Eye (tissue), 1 donor: Measurements from ENCODE around the gene ARHGAP36.

ENCODE experiments used
- DNase-seq: peaks from one replicate; pipeline ENCODE4 v3.0.0-alpha.2; 2015

Gene ARHGAP36

GRCh38 chrX:131058136-131058868 is at the start of gene ARHGAP36:
ARHGAP36 (plus strand) TSS chrX:131058346; CDS start chrX:131081666, 23,320 bp downstream.
- DNase-seq: no peak

DNA sequence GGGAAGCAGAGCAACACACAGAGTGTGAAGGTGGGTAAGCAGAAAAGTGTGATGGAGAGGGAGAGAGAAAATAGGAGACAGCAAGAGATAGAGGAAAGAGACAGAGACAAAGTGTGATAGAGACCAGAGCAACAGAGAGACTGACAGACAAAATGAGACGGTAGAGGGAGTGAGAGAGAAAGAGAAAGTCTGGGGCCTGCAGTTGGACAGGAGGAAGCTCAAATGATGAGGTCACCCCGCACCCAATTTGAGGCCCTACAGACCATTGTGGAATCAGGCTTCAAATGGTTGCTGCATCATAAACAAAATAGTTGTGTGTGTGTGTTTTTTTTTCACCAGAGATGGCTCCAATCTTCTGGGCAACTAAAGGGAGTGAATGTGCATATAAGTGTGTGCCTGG is 48.0 kb upstream of the ARHGAP36 start:
- DNase-seq: no peak

DNA sequence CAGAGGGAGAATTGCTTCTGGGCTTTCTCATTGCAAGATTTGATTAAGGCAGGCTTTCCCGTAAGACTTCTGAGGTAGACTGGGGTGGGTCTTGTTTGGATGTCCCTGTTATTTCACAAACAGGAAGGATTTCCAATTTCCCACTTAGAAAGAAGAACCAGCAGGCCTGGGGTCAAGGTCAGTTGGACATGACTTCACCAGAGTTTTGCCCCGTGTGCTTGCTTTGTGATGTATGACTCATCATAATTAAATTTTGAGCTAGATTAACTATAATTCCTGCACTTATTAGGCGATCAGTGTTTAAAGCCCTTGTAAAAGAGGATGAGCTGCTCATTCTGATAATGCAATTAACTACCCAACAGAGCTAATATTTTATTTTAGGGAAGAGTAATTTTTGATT is 32.8 kb upstream of the ARHGAP36 start:
- DNase-seq: no peak

DNA sequence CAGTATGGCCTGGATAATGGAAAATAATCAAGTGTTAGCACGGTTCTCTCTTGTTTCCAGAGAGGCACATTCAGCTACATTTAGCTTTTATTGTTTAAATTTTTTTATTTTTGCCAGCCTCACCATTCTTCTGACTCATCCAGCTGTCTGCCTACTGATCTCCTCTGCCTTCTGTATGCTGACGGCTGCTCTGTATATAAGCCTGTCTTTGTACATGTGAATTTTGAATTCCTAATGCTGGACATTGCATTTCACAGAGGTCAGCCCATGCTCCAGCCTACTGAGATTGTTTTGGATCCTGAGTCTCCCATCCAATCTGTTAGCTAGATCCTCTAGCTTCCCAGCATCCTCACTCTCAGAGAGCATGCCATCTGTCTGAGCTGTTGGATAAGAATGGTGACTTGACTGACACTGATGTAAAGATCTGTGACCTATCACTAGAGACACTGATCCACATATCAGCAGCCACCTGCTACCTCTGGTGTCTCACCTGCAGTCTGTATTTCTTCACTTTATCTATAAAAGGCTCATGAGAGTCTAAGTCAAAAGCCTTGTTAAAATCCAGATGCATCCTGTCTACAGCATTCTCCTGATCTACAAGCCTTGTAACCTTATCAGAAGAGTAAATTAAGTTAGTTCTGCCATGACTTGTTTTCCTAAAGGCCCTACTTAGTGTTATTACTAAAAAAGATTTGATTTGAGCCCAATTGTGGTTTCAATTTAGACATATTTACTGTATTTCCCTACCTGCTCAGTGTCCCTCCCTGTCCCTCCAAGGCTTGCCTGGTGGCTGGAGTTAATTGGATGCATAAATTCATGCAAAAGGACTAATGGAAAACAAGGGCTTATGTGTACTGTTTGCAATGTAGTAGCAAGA is 25.6 kb upstream of the ARHGAP36 start:
- DNase-seq: no peak

DNA sequence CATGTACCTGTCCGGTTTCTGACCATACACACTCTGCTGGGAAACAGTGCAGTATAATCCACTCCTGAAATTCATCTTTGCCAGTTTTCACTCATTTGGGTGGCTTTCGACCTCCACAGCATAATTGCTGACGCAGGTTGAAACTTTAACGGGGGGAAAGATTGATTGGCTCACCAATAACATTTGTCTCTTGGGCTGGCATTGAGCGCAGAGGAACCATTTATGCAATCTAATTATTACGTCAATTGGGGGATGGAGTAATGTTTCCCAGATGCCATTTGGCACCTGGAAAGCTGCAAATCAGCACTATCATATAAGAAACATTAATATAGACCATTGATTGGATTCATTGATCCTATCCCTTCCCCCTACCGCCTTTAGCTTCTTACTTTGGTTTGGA is 24.1 kb upstream of the ARHGAP36 start:
- no peak for DNase-seq

DNA sequence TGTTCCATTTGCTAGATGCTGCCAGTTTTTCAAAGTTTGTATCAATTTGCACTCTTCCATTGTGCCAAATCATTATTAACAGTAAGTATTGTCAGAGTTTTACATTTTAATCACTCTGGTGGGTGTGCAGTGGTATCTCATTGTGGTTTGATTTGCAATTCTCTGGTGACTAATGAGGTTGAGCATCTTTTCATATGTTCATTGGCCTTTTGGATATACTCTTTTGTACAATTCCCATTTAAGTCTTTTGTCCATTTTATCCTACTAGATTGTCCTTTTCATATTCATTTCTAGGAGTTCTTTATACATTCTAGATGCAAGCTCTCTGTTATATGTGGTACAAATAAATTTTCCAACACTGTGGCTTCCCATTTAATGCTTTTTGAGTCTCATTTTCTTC is 17.4 kb upstream of the ARHGAP36 start:
- DNase-seq: no peak

DNA sequence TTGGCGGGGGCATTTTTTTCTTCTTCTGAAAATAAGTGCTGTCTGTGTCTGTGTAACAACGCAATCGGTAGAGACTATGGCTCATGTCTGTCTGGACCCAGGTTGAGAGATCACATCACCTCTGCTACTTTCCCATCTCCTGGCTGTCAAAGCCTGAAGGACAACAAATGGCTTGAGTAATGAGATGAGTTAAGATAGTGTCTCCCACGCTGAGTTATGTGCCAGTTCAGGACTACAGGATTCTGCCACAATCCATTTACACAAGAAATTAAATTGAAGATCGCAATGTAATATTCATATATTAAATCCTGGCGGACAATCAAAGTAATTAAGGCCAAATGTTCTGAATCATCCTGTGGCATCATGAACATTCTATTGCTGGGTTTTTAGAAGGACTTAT is 16.5 kb upstream of the ARHGAP36 start:
- no peak for DNase-seq

GRCh38 chrX:131045726-131046125 is 12.4 kb upstream of the ARHGAP36 start:
- DNase-seq: no peak

- no peak for DNase-seq
Measured at GRCh38 chrX:131046596-131046995, 11.6 kb upstream of the ARHGAP36 start.

GRCh38 chrX:131047180-131047579 is 11.0 kb upstream of the ARHGAP36 start:
- DNase-seq: peak; percentile 42

- no peak for DNase-seq
Measured at GRCh38 chrX:131053076-131053475, 5.1 kb upstream of the ARHGAP36 start.

DNA sequence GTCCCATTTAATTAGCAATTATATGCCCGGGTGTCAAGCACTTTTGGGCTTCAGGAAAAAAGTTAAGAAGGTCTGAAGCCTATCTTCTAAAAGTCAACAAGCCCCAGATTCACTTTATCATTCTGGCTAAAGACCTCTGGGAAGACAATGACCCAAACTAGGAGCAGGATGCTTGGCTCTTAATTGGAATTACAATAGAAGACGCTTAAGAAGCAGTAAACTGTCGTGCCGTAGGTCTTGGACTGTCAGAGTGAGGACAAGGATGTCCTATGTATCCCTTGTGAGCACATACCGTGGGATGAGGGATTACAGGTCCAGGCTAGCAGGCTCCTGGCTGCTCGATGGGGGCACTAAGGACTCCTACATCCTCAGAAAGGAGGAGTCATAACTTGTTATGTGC is 3.2 kb upstream of the ARHGAP36 start:
- no peak for DNase-seq

- no peak for DNase-seq
Measured at GRCh38 chrX:131057706-131058105, 440 bp upstream of the ARHGAP36 start.

DNA sequence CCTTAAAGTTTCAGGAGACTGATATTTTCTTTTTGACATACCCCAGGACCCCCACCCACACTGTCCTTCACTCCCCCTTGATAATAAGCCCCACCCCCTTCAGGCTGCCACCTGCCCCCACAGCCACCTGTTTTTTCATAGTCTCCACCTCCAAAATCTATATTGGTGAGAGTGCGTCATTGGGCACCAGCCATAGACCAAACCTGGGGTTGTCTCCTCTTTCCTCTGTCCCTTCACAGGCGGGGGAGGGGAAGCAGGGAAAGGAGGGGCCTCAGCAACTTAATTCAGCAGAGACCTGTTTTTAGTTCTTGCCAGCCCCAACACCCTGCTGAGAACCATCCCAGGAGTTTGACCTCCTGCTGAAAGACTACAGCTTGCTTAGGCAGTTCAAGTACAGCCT is 1.1 kb downstream of the ARHGAP36 start:
- no peak for DNase-seq

DNA sequence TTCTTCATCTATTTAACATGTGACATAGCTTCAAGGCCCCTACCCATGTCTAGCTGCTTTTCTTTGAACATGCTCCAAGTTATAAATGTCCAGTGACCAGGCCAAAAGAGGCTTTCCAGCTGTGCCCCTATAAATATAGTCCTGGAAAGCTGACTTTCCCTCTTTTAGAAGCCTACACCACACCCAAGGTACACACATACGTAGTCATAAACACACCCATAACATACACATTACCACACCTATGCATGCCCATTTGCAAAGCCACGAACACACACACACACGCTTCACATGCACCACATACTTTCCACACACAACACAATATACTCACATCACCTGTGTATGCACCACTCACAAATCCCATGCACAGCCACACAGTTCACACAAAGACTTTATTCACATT is 2.0 kb downstream of the ARHGAP36 start:
- DNase-seq: no peak

- DNase-seq: no peak
Measured at GRCh38 chrX:131061306-131061705, 3.2 kb downstream of the ARHGAP36 start.

DNA sequence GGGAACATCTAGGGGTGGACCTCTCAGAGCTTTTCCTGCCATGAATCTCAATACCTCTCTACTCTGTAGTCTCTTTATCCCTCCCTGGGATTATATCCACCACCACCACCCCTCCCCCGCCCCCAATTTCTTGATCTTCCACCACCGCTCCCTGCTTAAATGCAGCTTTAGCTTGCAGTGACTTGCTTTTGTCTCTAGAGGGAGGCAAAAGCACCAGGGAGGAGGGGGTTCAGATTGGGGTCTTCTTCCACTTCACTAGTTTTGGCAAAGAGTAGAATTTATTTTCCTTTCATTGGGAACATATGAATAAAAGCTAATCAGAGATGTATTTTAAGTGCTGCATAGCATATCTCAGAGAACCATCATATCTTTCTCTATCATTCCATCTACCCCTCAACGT is 5.5 kb downstream of the ARHGAP36 start:
- DNase-seq: no peak

DNA sequence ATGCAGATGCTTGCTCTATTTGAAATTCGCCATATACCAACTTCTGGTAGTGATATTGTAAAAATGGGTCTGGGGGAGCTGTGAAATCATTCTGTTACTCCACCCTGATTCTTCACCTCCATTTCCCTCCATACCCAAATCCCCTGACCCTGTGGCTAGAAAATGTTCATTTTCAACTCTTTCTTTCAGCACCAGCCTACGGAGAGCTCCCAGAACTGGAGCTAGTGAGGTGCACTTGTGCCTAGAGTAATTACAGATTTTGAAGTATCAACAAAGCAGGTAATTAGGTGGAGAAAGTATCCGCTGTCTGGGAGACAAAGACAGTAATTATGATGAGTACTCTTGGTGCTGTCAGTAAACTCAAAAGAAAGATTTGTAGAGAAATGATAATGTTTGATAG is 8.1 kb downstream of the ARHGAP36 start:
- DNase-seq: no peak

- DNase-seq: no peak
Measured at GRCh38 chrX:131067216-131067615, 9.1 kb downstream of the ARHGAP36 start.

GRCh38 chrX:131067846-131068745 is 9.9 kb downstream of the ARHGAP36 start:
- DNase-seq: peak; percentile 49

GRCh38 chrX:131068945-131069719 is 11.0 kb downstream of the ARHGAP36 start:
- DNase-seq: peak; percentile 73

DNA sequence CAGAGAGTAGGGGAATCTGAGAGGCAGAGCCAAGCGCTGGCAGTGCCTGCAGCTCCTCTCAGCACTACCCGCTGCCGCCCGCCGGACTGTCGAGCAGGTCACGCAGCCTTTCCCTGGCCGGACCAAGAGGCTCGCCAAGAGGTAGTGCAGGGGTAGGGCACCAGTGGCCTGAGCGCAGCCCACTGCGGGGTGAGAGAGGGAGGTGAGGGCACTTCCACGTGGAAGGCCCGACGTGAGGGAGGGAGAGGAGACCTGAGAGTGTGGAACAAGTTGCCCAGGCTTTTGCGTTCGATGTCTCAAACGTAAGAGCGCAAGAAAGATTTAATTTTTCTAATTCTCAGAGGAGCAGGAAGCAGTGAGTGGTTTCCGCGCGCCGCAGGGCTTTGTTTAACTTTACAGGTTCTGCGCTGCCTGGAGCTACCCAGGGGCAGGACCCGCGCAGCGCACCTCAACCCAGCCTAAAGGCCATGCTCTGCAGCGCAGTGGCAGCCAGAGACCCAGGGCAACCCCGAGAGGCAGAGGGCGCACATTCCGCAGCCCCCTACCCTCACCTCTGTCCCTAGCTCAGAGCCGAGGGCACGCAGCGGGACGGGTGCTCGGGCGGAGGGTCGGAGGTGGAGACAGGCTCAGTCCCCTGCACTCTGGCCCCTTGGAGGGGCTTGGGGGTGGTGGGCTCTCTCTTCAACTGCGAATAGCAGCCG is 14.9 kb downstream of the ARHGAP36 start:
- DNase-seq: no peak
